Dermis blood vessel endothelial cell (primary cell): ENCODE data around the gene NR1I2. TPM values are rescaled to one million over a fixed set of nuclear protein-coding genes. Genes with fewer than 3 reads are reported as not detected.

Experiments
- DNase-seq: peaks from one replicate; pipeline ENCODE4 v3.0.0; 2010
- total RNA-seq: library from RNA; depleted of rRNA; stranded (reverse); fragments of >200 nt; gene quantifications from 2 replicates; pipeline ENCODE4 v1.2.3, GENCODE V29; 2014

NR1I2 gene
- total RNA-seq, 1 donor from 2014 or later, result under 0.01 TPM

DNA sequence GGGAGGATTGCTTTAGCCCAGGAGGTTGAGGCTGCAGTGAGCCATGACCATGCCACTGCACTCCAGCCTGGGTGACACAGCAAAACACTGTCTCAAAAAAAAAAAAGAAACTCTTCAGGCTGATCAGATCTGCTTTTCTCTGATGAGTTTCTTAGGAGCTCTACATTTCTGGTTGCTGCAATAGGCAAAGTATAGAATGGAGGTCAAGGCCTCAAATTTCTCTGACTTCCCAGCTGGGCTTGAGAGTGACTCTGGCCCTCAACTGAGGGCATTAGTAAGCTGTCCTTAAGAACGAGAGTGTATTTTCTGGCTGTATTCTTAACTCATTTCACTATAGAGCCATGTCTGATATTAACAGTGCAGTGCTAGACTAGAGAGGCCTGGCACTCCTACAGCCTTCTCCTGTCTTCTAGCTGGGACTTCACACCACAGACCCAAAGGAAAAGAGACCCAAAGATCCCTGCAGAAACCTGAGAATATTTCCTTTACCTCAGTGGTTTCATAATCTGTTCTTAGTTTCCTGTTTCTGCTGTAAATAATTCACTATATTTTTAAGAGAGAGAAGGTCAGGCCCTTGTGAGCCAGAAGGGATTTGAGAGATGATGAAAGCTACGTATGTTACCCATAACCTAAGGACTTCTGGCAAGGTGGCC is 2.0 kb upstream of the NR1I2 start:
- DNase-seq, result no peak

DNA sequence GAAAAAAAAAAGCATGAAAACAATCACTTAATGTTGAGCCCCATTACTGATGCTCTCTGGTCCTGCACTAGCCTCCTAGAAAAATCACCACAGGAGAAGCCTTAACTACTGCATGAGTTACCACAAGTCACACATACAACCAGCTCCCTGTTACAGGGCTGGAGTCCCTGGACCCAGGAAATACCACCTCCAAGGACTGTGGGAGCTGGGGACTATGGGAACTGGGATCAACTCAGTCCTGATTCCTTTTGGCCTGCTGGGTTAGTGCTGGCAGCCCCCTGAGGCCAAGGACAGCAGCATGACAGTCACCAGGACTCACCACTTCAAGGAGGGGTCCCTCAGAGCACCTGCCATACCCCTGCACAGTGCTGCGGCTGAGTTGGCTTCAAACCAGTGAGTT is 559 bp downstream of the NR1I2 start:
- no peak for DNase-seq

DNA sequence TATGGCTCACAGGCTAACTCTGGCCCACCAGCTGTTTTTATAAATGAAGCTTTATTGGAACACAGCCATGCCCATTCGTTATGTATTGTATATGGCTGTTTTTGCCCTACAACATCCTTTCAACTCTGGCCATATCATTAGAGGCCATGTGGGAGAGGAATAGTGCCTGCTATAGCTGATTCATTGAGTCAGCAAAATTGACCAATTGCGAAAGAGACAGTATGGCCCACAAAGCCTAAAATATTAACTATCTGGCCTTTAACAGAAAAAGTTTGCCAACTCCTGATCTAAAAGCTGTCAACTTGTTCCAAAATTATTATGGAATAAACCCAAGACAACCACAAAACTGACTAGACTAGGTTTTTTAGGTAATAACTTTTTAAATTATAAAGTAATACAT is 1.4 kb downstream of the NR1I2 start:
- no peak for DNase-seq

DNA sequence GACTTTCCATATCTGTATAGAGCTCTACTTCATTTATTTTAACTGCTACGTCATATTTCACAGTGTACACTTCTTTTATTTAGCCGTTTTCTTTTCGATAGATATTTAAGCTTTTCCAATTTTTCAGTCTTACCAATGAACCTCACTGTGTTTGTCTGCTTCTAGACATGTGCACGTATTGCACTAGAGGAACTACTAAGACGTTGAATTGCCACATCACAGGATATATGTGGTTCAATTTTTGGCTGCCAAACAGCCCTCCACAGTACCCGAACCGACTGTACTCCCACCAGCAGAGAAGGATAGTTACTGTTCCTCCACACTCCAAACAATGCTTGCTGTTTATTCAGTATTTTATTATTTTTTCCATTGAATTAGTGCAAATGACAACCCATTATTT is 2.0 kb downstream of the NR1I2 start:
- no peak for DNase-seq

DNA sequence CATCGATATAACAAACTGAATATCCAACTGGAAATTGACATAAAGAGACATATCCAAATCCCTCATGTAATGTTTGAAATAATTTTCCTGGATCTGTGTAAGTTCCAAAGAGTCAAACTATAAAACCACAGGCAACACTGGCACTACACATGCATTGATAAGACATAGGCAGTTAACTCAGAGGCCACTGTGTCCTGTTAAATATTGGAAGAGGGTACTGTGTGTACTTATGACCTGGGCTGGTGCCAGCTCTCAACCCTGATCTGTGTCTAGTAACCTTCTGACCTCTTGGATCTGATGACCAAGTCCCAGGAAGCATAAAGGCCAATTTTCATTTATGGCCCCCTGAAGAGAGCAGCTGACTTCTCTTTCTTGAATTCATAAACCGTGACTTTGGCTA is 4.5 kb downstream of the NR1I2 start:
- no peak for DNase-seq

DNA sequence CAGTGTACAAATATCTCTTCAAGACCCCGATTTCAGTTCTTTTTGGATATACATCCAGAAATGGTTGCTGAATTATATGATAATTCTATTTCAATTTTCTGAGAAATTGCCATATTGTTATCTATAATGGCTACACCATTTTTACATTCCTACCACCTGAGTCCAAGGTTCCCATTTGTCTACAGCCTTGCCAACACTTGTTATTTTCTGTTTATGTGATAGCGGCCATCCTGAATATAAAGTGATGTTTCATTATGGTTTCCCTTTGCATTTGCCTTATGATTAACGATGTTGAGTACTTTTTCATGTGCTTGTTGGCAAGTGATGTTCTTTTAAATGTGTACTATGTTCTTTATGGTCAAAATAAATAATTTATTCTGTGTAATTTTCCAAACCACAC is 8.5 kb downstream of the NR1I2 start:
- no peak for DNase-seq

DNA sequence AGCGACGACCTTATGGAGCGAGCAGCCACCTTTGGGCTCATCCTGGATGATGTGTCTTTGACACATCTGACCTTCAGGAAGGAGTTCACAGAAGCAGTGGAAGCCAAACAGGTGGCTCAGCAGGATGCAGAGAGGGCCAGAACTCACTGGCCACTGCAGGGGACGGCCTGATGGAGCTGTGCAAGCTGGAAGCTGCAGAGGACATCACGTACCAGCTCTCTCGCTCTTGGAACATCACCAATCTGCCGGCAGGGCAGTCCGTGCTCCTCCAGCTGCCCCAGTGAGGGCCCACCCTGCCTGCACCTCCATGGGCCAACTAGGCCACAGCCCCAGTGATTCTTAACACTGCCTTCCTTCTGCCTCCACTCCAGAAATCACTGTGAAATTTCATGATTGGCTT is 10.4 kb downstream of the NR1I2 start:
- no peak for DNase-seq

DNA sequence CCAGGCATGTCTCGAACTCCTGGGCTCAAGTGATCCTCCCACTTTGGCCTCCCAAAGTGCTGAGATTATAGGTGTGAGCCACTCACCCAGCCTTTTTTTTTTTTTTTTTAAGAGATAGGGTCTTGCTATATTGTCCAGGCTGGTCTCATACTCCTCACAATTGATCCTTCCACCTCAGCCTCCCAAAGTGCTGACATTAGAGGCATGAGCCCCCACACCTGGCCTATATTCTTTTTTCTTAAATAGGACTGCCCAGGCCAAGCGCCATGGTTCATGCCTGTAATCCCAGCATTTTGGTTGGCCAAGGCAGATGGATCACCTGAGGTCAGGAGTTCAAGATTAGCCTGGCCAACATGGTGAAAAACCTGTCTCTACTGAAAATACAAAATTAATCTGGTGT is 12.5 kb downstream of the NR1I2 start:
- no peak for DNase-seq

DNA sequence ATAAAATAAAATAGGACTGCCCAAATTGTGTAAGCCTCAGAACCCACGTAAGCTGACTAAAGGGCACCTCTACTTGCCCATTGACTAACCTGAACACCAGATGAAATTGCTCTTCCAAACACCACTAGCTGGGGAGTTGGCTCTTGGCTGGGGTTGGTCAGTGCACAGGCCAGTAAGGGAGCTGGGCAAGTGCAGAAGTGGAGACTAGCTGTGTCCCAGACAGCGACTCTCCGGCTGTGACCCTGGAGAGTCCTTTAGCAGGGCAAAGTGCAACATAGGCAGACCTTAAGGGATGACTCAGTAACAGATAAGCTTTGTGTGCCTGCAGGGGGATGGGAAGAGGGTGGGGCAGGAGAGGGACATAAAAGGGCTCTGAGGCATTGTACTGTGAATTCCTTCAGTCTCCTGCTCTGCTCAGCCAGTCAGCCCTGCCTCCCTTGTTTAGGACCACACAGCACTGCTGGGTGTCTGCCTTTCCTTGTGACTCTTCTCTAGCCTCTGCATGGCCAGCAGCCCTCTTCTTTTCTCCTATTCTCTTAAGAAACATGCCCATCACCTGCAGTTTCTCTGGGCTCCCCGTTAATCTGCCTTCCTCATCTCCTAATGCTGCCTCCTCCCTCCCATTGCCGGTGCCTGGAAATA is 13.2 kb downstream of the NR1I2 start:
- no peak for DNase-seq

DNA sequence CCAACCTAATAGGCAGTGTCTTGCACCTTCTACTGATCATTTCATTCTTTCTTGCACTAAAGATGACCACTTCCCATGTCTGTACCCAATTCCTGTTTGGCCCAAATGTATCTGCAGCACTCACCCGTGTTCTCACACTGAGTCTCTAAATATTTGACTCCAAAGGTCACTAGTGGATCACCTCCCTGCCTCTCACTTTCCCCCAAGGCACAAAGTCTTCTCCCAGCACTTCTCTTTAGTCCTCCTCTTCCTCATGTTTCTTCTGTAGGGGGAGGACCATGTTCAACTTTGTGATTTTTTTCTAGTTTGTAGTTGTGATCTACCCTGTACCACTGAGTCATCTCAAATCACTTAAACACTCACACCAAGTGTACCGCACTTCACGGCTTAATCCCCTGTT is 13.9 kb downstream of the NR1I2 start:
- DNase-seq, result no peak

DNA sequence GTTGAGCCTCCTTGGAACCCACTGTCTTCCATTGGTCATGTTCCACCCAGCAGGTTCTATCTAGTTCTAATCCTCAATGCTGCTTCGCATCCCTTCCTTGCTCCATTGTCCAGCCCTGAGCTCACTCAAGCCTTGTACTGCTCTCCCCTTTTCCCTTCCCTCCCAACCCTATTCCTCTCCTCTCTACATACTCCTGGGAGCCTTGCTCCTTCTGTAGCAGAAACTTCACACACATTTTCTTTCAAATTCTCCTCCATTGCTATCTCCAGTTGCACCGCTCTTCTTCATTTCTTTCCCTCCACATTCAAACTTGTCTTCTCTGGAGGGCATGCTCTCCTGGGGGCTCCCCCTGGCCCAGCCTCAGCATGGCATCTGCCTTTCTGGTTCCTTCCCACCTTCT is 14.5 kb downstream of the NR1I2 start:
- no peak for DNase-seq

DNA sequence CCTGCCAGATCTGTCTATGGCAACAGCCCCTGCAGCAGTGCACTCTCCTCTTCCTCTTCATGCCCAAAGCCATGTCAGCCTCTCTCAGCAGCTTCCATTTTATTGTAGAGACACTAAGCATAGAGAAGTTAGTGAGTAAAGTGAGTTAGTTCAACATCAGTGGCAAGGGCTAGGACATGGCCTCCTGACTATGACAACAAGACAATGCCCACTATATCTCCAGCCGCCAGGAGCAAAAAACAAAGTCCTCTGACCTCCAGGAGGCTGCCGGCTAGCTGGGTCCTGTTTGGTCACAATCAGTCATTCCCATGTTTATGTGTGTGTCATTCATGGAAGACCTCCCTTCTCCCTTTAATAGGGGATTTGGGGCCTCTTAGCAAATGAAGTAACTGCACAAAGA is 14.9 kb downstream of the NR1I2 start:
- no peak for DNase-seq

DNA sequence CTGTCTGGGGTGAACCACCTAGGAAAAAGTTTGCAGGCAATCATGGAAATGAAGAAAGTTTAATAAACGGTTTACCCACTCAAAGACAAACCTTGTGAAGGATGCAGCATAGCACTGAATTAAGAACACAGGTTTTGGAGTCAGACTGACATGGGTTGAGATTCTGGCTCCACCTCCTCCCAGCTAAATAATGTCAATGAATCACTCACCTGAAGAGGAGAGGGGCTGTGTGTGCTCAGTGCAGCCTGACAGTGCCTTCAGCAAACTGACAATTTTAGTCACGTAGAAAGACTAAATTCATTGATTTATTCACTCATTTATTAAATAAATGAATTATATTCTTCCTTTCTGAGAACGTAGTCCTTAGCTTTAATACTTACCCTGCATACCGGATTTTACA is 18.9 kb downstream of the NR1I2 start:
- DNase-seq, result no peak

DNA sequence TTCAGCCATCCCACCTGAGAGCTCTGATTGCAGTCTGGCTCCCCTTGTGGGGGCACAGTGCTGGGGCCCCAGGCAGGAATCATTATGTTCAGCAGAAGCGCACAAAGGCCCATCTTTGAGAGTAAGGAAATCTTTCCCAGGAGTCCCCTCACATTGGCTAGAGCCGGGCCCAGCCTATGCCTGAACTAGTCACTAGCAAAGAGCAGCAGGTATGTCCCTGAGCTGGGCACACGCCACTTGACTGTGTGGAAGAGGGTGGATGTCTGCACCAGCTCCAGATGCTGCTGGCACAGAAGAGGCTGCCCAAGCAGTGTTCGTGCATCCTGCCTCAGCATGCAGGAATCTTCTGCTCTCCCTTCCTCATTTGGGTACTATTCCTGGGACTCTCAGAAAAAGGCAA is 26.3 kb downstream of the NR1I2 start:
- DNase-seq, result no peak

DNA sequence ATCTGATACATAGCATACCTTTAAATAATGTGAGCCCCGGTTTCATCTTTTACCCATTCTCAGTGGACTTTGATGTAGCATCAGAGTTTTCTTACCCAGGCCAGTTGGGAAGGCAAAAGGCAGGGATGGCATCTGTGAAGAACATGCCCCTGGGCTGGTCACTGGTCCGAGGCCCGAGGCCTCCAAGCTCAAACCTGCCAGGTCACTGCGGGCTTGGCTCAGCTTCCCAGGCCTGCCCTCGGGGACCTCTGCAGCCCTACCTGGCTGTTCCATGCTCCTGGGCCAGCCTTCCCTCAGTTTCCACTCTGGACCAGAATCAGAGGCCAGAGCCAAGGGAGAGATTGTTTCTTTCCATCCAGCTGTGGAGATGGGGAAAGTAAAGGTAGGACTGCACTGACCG is 26.9 kb downstream of the NR1I2 start:
- no peak for DNase-seq

DNA sequence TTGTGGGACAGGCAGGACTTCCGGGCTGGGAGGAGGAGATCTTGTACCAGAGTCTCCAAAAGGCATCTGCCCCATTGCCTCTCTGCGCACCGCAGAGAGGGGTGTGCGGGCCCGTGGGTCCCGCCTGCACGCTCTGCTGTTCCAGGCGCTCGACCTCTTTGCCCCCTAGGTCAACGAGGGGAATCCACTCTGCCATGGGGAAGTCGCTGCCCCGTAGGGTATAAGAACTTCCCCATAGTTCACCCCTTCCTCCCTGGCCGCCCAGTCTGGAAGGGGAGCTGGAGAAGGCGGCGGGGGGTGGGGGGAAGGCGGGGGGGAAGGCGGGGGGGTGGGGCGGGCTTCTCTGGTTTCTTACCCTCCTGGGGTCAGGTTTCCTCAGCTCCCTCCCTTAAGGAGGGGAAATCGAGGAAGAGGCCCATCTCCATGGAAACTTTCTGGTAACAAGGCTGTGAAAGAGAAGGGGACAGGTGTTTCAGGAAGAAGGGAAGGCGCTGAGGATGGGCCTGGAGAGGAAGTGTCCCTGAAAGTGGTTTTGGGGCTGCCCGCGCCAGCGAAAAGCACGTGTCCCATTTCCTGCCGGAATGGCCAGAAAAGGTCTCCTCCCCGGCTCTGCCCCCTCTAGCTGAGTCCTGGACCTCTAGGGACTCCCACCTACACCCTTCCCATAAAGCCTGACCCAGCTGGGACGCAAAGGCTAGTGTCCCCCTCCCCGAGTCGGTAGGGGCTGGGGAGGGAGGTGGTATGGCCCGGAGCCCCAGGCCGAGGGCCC is 27.5 kb downstream of the NR1I2 start:
- no peak for DNase-seq

DNA sequence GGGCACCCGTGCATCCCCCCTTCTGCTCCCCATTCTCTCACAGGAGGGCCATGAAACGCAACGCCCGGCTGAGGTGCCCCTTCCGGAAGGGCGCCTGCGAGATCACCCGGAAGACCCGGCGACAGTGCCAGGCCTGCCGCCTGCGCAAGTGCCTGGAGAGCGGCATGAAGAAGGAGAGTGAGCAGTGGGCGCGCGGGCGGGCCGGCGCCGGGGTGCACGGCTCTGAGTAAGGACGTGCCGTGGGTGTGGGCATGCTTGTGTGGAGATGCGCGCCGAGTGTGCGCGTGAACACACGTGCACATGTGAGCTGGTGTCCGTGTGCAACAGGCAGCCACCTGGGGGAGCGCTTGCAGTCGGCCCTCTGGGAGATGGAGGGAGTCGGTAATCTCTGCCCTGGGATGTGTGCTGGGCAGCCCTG is 28.1 kb downstream of the NR1I2 start:
- peak; percentile 60 for DNase-seq

DNA sequence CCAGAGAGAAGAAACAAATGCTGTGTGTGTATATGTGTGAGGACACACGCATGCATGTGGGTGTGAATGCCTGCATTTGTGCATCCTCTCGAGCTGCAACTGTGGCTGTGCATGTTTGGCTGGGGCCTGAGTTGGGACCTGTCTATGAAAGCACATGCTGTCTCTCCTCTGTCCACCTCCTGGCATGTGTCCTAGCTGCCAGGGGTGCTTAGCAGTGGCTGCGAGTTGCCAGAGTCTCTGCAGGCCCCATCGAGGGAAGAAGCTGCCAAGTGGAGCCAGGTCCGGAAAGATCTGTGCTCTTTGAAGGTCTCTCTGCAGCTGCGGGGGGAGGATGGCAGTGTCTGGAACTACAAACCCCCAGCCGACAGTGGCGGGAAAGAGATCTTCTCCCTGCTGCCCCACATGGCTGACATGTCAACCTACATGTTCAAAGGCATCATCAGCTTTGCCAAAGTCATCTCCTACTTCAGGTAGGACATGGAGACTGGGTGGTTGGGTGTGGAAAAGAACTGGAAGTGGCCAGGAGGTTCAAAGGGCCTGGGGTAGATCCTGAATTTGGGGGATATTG is 30.7 kb downstream of the NR1I2 start:
- no peak for DNase-seq

DNA sequence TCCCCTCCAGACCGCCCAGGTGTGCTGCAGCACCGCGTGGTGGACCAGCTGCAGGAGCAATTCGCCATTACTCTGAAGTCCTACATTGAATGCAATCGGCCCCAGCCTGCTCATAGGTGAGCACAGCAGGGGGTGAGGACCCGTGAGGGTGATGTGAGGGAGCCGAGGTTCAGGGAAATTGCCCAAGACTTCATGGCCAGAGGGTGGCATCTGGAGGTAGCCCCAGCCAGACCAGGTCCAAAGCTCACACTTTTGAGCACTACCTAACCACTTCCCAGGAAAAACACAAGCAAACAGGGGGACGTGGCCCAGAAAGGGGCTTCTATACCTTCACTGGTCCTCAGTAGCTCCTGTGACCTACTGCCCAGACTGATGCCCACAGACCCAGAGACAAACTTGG is 33.8 kb downstream of the NR1I2 start:
- DNase-seq, result no peak

DNA sequence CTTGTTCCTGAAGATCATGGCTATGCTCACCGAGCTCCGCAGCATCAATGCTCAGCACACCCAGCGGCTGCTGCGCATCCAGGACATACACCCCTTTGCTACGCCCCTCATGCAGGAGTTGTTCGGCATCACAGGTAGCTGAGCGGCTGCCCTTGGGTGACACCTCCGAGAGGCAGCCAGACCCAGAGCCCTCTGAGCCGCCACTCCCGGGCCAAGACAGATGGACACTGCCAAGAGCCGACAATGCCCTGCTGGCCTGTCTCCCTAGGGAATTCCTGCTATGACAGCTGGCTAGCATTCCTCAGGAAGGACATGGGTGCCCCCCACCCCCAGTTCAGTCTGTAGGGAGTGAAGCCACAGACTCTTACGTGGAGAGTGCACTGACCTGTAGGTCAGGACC is 35.2 kb downstream of the NR1I2 start:
- no peak for DNase-seq

DNA sequence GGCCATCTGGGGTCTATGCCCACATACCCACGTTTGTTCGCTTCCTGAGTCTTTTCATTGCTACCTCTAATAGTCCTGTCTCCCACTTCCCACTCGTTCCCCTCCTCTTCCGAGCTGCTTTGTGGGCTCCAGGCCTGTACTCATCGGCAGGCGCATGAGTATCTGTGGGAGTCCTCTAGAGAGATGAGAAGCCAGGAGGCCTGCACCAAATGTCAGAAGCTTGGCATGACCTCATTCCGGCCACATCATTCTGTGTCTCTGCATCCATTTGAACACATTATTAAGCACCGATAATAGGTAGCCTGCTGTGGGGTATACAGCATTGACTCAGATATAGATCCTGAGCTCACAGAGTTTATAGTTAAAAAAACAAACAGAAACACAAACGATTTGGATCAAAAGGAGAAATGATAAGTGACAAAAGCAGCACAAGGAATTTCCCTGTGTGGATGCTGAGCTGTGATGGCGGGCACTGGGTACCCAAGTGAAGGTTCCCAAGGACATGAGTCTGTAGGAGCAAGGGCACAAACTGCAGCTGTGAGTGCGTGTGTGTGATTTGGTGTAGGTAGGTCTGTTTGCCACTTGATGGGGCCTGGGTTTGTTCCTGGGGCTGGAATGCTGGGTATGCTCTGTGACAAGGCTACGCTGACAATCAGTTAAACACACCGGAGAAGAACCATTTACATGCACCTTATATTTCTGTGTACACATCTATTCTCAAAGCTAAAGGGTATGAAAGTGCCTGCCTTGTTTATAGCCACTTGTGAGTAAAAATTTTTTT is 35.9 kb downstream of the NR1I2 start:
- DNase-seq, result no peak

DNA sequence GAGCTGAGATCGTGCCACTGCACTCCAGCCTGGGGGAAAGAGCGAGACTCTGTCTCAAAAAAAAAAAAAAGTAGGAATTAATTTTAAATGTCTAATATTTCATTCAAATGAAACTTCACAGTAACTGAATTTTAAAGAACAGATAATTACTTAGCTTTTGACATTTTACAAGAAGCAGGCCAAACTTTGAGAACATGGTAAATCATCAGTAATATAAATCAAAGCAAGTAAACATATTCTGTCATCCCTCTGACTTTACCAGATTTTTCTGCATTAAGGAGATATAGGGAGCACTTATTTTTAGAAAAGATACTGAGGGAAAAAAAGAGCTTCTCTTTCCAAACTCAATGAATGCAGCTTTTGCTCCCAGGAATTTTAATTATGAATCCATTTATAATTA is 37.0 kb downstream of the NR1I2 start:
- no peak for DNase-seq

DNA sequence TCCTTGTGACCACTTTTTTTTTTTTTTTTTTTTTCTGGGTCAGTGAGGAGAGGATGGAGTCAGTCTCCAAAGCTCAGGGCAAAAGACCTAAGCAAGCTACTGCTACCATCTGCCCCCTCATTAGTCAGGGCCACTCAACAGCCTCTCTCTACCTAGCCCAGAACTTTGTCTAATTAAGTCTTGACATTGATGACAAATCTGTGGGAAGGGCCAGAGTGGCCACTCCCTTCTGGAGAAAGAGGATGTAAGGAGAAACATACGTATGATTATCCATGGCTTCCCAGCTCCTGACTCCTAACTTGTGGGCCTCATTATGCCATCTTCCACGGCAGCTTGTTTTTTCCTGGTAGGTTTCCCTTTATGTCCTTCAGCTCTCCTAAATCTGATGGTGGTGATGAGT is 37.9 kb downstream of the NR1I2 start:
- no peak for DNase-seq
